ENCODE results near the gene CCNI2. TPM values are rescaled to one million over a fixed set of nuclear protein-coding genes. Genes with fewer than 3 reads are reported as not detected.

Gene CCNI2
- total and polyA plus RNA-seq, 7 experiments from 2014 or later: 2.4 to 44.9 (median 5.0) TPM

DNA sequence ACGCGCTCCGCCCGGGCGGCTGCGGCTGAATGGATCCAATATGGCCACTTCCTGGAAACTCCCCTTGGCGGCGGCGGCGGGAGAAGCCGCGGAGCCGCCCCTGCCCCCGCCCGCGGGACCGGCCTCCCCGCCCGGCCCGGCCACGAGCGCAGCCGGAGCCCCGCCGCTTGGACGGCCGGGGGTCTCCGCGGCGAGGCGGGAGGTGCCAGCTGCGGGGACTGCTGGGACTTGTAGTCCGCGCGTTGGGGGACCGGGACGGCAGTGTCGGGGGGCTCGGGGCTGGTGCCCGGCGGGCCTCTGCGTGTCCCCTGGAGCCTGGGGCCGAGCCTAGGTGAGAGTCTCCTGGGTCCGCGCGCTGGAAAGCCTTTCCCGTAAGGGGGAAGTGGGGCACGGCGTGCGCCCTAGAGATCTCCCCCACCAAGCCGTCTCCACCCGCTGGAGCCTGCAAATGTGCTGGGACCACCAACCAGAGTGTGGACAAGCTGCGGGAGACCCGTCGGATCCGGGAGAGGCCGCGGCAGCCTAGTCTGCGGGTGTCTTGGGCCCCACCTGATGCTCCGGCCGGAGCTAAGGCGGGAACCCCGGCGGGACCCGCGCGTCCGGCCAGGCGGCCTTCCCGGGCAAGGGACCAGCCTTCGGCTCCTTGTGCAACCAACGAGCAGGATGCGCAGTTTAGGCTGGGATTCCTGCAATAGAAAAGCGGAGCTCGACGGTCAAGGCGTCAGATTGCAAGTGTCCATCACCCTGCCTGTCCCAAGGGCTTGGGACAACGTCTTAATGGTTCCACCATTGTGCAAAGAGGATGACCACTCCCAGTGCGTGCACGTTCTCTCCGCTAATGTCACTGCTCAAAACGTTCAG lies 30.2 kb downstream of the CCNI2 start, which contains the start of gene SEPTIN8:
SEPTIN8 (minus strand) TSS at position 31 of the 861 bp plus-strand sequence. CDS start 102 bp downstream, outside the sequence.
- intact Hi-C loops (cut with micrococcal nuclease): loop anchor here (1.0 to 5.0 kb wide), 5 partner anchors 25 to 185 kb away; partner anchors contain the start of genes KIF3A (in 2 of the 2), AFF4 (in 1 of the 2) and SOWAHA (in 1 of the 2)
- Mint-ChIP-seq H3K4me3 (peak within 1 kb of the TSS; percentile 71 to 91 (median 84)), H3K36me3 (peaks cover 0 to 3% (median 0%) of the 10 kb centered on the region in 5 donors), H3K9me3 (no peaks in the 10 kb centered on the region), H3K27ac (peak within 1 kb of the TSS in 5 of 9 donors; percentile 20 to 85 (median 56)), H3K27me3 (peaks cover 33 to 63% (median 45%) of the 10 kb centered on the region in 5 donors), H3K4me1 (peaks cover 0 to 41% (median 26%) of the 10 kb centered on the region in 7 donors)
- Histone ChIP-seq H3K36me3 (ENCODE audit: control insufficient read depth in 2 of 3, insufficient read depth in 3 of 3, low read length in 3 of 3) (no peaks in the 10 kb centered on the region), H3K27me3 (ENCODE audit: control insufficient read depth in 2 of 2, insufficient read depth in 2 of 2, low read length in 2 of 2) (peaks cover 0 to 8% of the 10 kb centered on the region in 2 donors), H3K4me1 (ENCODE audit: control insufficient read depth in 2 of 2, insufficient read depth in 2 of 2, low read length in 2 of 2) (peaks cover 7 to 15% of the 10 kb centered on the region in 2 donors), H3K9me3 (ENCODE audit: control insufficient read depth in 2 of 3, low read length in 3 of 3) (no peaks in the 10 kb centered on the region), H3K27ac (ENCODE audit: low read depth, low read length) (no peak within 1 kb of the TSS), H3K4me3 (ENCODE audit: low read length) (peak within 1 kb of the TSS; percentile 68)
- DNase-seq: peak in 7 of 9 donors; percentile 1 to 70 (median 26)
- CTCF ChIA-PET: no interaction called here
- POLR2A ChIA-PET: interaction anchor here (0.9 to 1.4 kb wide), 3 partner anchors 29 to 83 kb away, joined by 3 to 5 read pairs (median 4); partner anchors contain the start of gene CCNI2
- ATAC-seq: peak; percentile 72

- ChIA-PET POLR2A (interaction anchor here (0.7 to 1.4 kb wide), 4 partner anchors 30 to 150 kb away, joined by 3 to 5 read pairs (median 4); partner anchors contain the start of gene CCNI2), CTCF (no interaction called here)
- Mint-ChIP-seq H3K27ac (peak overlapping the region in 4 of 9 donors; percentile 20 to 85 (median 45)), H3K4me1 (peaks cover 0 to 41% (median 26%) of the 10 kb centered on the region in 7 donors), H3K36me3 (peaks cover 0 to 3% (median 0%) of the 10 kb centered on the region in 5 donors), H3K9me3 (no peaks in the 10 kb centered on the region), H3K4me3 (peak overlapping the region; percentile 71 to 91 (median 84)), H3K27me3 (peaks cover 34 to 66% (median 50%) of the 10 kb centered on the region in 5 donors)
- intact Hi-C loops (cut with micrococcal nuclease): loop anchor here in 1 of 2 donors (5.0 kb wide), 2 partner anchors 34 to 184 kb away; partner anchors contain the start of genes AFF4 and SOWAHA
- Histone ChIP-seq H3K27ac (ENCODE audit: low read depth, low read length) (no peak overlapping the region), H3K27me3 (ENCODE audit: control insufficient read depth in 2 of 2, insufficient read depth in 2 of 2, low read length in 2 of 2) (peaks cover 0 to 8% of the 10 kb centered on the region in 2 donors), H3K36me3 (ENCODE audit: control insufficient read depth in 2 of 3, insufficient read depth in 3 of 3, low read length in 3 of 3) (no peaks in the 10 kb centered on the region), H3K9me3 (ENCODE audit: control insufficient read depth in 2 of 3, low read length in 3 of 3) (no peaks in the 10 kb centered on the region), H3K4me3 (ENCODE audit: low read length) (no peak overlapping the region), H3K4me1 (ENCODE audit: control insufficient read depth in 2 of 2, insufficient read depth in 2 of 2, low read length in 2 of 2) (peaks cover 7 to 15% of the 10 kb centered on the region in 2 donors)
- DNase-seq (no peak), ATAC-seq (no peak)
Observed at GRCh38 chr5:132778129-132778528, 30.9 kb downstream of the CCNI2 start.

GRCh38 chr5:132778856-132779255 lies 31.6 kb downstream of the CCNI2 start:
- H3K27me3 Mint-ChIP-seq: peaks cover 34 to 64% (median 54%) of the 10 kb centered on the region in 5 donors
- Histone ChIP-seq H3K4me1 (ENCODE audit: control insufficient read depth in 2 of 2, insufficient read depth in 2 of 2, low read length in 2 of 2) (peaks cover 7 to 15% of the 10 kb centered on the region in 2 donors), H3K27me3 (ENCODE audit: control insufficient read depth in 2 of 2, insufficient read depth in 2 of 2, low read length in 2 of 2) (peaks cover 0 to 8% of the 10 kb centered on the region in 2 donors), H3K4me3 (ENCODE audit: low read length) (no peak overlapping the region), H3K36me3 (ENCODE audit: control insufficient read depth in 2 of 3, insufficient read depth in 3 of 3, low read length in 3 of 3) (no peaks in the 10 kb centered on the region), H3K27ac (ENCODE audit: low read depth, low read length) (no peak overlapping the region), H3K9me3 (ENCODE audit: control insufficient read depth in 2 of 3, low read length in 3 of 3) (no peaks in the 10 kb centered on the region)
- H3K4me3 Mint-ChIP-seq: peak overlapping the region in 5 of 10 donors; percentile 4 to 91 (median 80)
- H3K9me3 Mint-ChIP-seq: no peaks in the 10 kb centered on the region
- ATAC-seq (no peak), DNase-seq (no peak)
- H3K4me1 Mint-ChIP-seq: peaks cover 0 to 41% (median 26%) of the 10 kb centered on the region in 7 donors
- no peak overlapping the region for H3K27ac Mint-ChIP-seq
- intact Hi-C loops (cut with micrococcal nuclease): loop anchor here in 1 of 2 donors (5.0 kb wide), 2 partner anchors 33 to 183 kb away; partner anchors contain the start of genes AFF4 and SOWAHA
- CTCF ChIA-PET: no interaction called here
- peaks cover 0 to 3% (median 0%) of the 10 kb centered on the region in 5 donors for H3K36me3 Mint-ChIP-seq
- POLR2A ChIA-PET: interaction anchor here (0.9 kb wide), 1 partner anchor 32 kb away, joined by 4 read pairs; the partner anchor contains the start of gene CCNI2

- ChIA-PET POLR2A (no interaction called here), CTCF (no interaction called here)
- DNase-seq (no peak), ATAC-seq (no peak)
- H3K9me3 Mint-ChIP-seq: no peaks in the 10 kb centered on the region
- no peaks in the 10 kb centered on the region for H3K9me3 ChIP-seq (ENCODE audit: control insufficient read depth in 2 of 3, low read length in 3 of 3)
- no peak overlapping the region for H3K27ac Mint-ChIP-seq
- peak overlapping the region in 1 of 10 donors; percentile 12 for H3K4me3 Mint-ChIP-seq
- peaks cover 7 to 15% of the 10 kb centered on the region in 2 donors for H3K4me1 ChIP-seq (ENCODE audit: control insufficient read depth in 2 of 2, insufficient read depth in 2 of 2, low read length in 2 of 2)
- H3K27me3 ChIP-seq (ENCODE audit: control insufficient read depth in 2 of 2, insufficient read depth in 2 of 2, low read length in 2 of 2): peaks cover 0 to 8% of the 10 kb centered on the region in 2 donors
- no peaks in the 10 kb centered on the region for H3K36me3 ChIP-seq (ENCODE audit: control insufficient read depth in 2 of 3, insufficient read depth in 3 of 3, low read length in 3 of 3)
- H3K4me1 Mint-ChIP-seq: peaks cover 0 to 42% (median 26%) of the 10 kb centered on the region in 7 donors
- H3K36me3 Mint-ChIP-seq: peaks cover 0 to 3% (median 0%) of the 10 kb centered on the region in 5 donors
- intact Hi-C loops (cut with micrococcal nuclease): loop anchor here in 1 of 2 donors (5.0 kb wide), 2 partner anchors 32 to 182 kb away; partner anchors contain the start of genes AFF4 and SOWAHA
- no peak overlapping the region for H3K27ac ChIP-seq (ENCODE audit: low read depth, low read length)
- H3K4me3 ChIP-seq (ENCODE audit: low read length): no peak overlapping the region
- peaks cover 35 to 65% (median 55%) of the 10 kb centered on the region in 5 donors for H3K27me3 Mint-ChIP-seq
Observed at GRCh38 chr5:132779961-132780360, 32.7 kb downstream of the CCNI2 start.

DNA sequence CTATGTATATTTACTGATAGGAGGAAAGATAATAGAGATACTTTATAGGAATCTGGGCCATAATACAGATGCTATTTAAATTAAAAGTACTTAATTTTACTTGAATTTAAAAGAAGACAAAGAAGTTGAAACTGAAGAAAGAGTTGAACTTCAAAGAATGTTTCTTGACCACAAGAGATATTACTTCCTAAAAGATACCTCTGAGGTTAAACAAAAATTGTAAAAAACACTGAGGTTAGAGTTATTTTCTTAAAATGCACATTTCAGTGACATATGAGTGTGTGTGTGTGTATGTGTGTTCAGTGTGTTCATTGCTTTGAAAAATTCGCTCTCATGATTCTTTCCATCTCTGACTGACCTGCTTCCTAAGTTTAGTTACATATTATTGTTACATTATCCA lies 33.4 kb downstream of the CCNI2 start:
- H3K9me3 ChIP-seq (ENCODE audit: control insufficient read depth in 2 of 3, low read length in 3 of 3): no peaks in the 10 kb centered on the region
- peaks cover 7 to 15% of the 10 kb centered on the region in 2 donors for H3K4me1 ChIP-seq (ENCODE audit: control insufficient read depth in 2 of 2, insufficient read depth in 2 of 2, low read length in 2 of 2)
- H3K4me1 Mint-ChIP-seq: peaks cover 0 to 42% (median 21%) of the 10 kb centered on the region in 7 donors
- H3K9me3 Mint-ChIP-seq: no peaks in the 10 kb centered on the region
- peaks cover 38 to 65% (median 56%) of the 10 kb centered on the region in 5 donors for H3K27me3 Mint-ChIP-seq
- no peak overlapping the region for H3K4me3 ChIP-seq (ENCODE audit: low read length)
- ATAC-seq: no peak
- no peak overlapping the region for H3K4me3 Mint-ChIP-seq
- ChIA-PET CTCF (no interaction called here), POLR2A (no interaction called here)
- H3K36me3 Mint-ChIP-seq: peaks cover 0 to 3% (median 0%) of the 10 kb centered on the region in 5 donors
- H3K36me3 ChIP-seq (ENCODE audit: control insufficient read depth in 2 of 3, insufficient read depth in 3 of 3, low read length in 3 of 3): no peaks in the 10 kb centered on the region
- intact Hi-C loops (cut with micrococcal nuclease): no loop called here
- H3K27ac ChIP-seq (ENCODE audit: low read depth, low read length): no peak overlapping the region
- no peak for DNase-seq
- H3K27ac Mint-ChIP-seq: no peak overlapping the region
- H3K27me3 ChIP-seq (ENCODE audit: control insufficient read depth in 2 of 2, insufficient read depth in 2 of 2, low read length in 2 of 2): peaks cover 0 to 8% of the 10 kb centered on the region in 2 donors

- Mint-ChIP-seq H3K27me3 (peaks cover 42 to 65% (median 57%) of the 10 kb centered on the region in 5 donors), H3K4me1 (peaks cover 0 to 38% (median 19%) of the 10 kb centered on the region in 7 donors), H3K4me3 (no peak overlapping the region), H3K9me3 (no peaks in the 10 kb centered on the region), H3K36me3 (peaks cover 0 to 3% (median 0%) of the 10 kb centered on the region in 5 donors), H3K27ac (no peak overlapping the region)
- CTCF ChIA-PET: no interaction called here
- DNase-seq (no peak), ATAC-seq (no peak)
- intact Hi-C loops (cut with micrococcal nuclease): no loop called here
- Histone ChIP-seq H3K4me3 (ENCODE audit: low read length) (no peak overlapping the region), H3K27me3 (ENCODE audit: control insufficient read depth in 2 of 2, insufficient read depth in 2 of 2, low read length in 2 of 2) (peaks cover 0 to 8% of the 10 kb centered on the region in 2 donors), H3K27ac (ENCODE audit: low read depth, low read length) (no peak overlapping the region), H3K9me3 (ENCODE audit: control insufficient read depth in 2 of 3, low read length in 3 of 3) (no peaks in the 10 kb centered on the region), H3K36me3 (ENCODE audit: control insufficient read depth in 2 of 3, insufficient read depth in 3 of 3, low read length in 3 of 3) (no peaks in the 10 kb centered on the region), H3K4me1 (ENCODE audit: control insufficient read depth in 2 of 2, insufficient read depth in 2 of 2, low read length in 2 of 2) (peaks cover 7 to 14% of the 10 kb centered on the region in 2 donors)
- POLR2A ChIA-PET: no interaction called here
Observed at GRCh38 chr5:132781029-132781428, 33.8 kb downstream of the CCNI2 start.

Data from naive thymus-derived CD4-positive, alpha-beta T cell (primary cell).